Parathyroid adenoma (tissue), 2 donors: ENCODE measurements around the gene FOXJ2.

Experiments
- H2AFZ ChIP-seq: fragments of 300-600 bp; sonication (generic); one replicate; pipeline ENCODE4 v1.7.0; 2017; ENCODE audit warnings: antibody characterized with exemption, mild to moderate bottlenecking
- H3K27ac ChIP-seq: fragments of 300-600 bp; sonication (generic); one replicate; pipeline ENCODE4 v1.7.0; 2017
- H3K27me3 ChIP-seq: fragments of 300-600 bp; sonication (generic); one replicate; pipeline ENCODE4 v1.7.0; 2017; ENCODE audit warnings: low read length; ENCODE audit not compliant: control insufficient read depth, insufficient read depth
- H3K36me3 ChIP-seq: fragments of 300-600 bp; sonication (generic); one replicate; pipeline ENCODE4 v1.7.0; 2017; ENCODE audit warnings: low read length; ENCODE audit not compliant: control insufficient read depth, insufficient read depth
- H3K4me1 ChIP-seq: fragments of 300-600 bp; sonication (generic); one replicate; pipeline ENCODE4 v1.7.0; 2017; ENCODE audit warnings: control low read depth
- H3K4me2 ChIP-seq: fragments of 300-600 bp; sonication (generic); one replicate; pipeline ENCODE4 v1.7.0; 2017; ENCODE audit warnings: low read length
- H3K4me3 ChIP-seq: fragments of 300-600 bp; sonication (generic); one replicate; pipeline ENCODE4 v1.7.0; 2017; ENCODE audit warnings: low read depth, low read length
- H3K79me2 ChIP-seq: fragments of 300-600 bp; sonication (generic); one replicate; pipeline ENCODE4 v1.7.0; 2017; ENCODE audit warnings: control low read depth
- H3K9ac ChIP-seq: fragments of 300-600 bp; sonication (generic); one replicate; pipeline ENCODE4 v1.7.0; 2017; ENCODE audit warnings: mild to moderate bottlenecking
- H3K9me3 ChIP-seq: fragments of 300-600 bp; sonication (generic); one replicate; pipeline ENCODE4 v1.7.0; 2017; ENCODE audit warnings: low read length; ENCODE audit not compliant: control insufficient read depth
- CTCF ChIP-seq: fragments of 300-600 bp; sonication (generic); IDR thresholded peaks from one replicate; pipeline ENCODE4 v1.7.0; 2017; ENCODE audit warnings: antibody characterized with exemption, mild to moderate bottlenecking
- donor health status: primary hyperparathyroidism.

FOXJ2 gene

DNA sequence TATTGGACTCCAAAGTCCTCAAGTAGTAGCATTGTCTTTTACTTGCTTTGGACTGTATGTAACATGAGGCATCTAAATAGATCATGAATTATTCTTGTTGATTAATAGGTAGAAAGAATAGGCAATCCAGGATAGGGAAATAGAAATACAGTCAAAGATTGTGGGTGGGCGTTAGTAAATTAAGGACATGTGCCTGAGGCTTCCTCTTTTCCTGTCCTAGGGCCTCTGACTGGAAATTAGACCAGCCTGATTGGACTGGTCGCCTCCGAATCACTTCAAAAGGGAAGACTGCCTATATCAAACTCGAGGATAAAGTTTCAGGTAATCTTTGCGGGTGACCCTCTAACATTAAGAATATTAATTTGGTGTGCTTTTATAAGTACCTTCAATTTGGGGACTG, 57.2 kb downstream of the FOXJ2 start:
- Histone ChIP-seq H3K36me3 (no peaks in the 10 kb centered on the region), H3K4me1 (no peaks in the 10 kb centered on the region), H2AFZ (no peak overlapping the region), H3K4me2 (no peak overlapping the region), H3K27me3 (no peaks in the 10 kb centered on the region), H3K27ac (no peak overlapping the region), H3K9me3 (no peaks in the 10 kb centered on the region), H3K9ac (no peak overlapping the region), H3K79me2 (peaks cover 7% of the 10 kb centered on the region), H3K4me3 (no peak overlapping the region)
- no peak for TF ChIP-seq CTCF

DNA sequence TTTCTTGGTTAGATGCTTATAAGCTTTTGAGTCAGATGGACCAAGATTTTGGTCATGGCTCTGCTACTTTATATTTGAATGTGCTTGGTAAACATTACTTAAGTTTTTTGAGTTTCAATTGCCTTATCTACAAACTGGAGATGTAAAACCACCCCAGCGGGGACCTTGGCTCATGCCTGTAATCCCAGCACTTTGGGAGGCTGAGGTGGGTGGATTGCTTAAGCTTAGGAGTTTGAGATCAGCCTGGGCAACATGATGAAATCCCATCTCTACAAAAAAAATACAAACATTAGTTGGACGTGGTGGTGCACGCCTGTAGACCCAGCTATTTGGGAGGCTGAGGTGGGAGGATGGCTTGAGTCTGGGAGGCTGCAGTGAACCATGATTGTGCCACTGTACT, 60.8 kb downstream of the FOXJ2 start:
- H3K36me3 ChIP-seq = no peaks in the 10 kb centered on the region
- no peak overlapping the region for H2AFZ ChIP-seq
- no peak overlapping the region for H3K4me3 ChIP-seq
- no peaks in the 10 kb centered on the region for H3K27me3 ChIP-seq
- H3K9ac ChIP-seq = no peak overlapping the region
- H3K9me3 ChIP-seq = no peaks in the 10 kb centered on the region
- H3K4me1 ChIP-seq = peaks cover 14% of the 10 kb centered on the region
- H3K4me2 ChIP-seq = no peak overlapping the region
- TF ChIP-seq CTCF = no peak
- H3K79me2 ChIP-seq = no peaks in the 10 kb centered on the region
- no peak overlapping the region for H3K27ac ChIP-seq

- Histone ChIP-seq H3K36me3 (no peaks in the 10 kb centered on the region), H3K9me3 (no peaks in the 10 kb centered on the region), H3K27ac (peak overlapping the region; percentile 22), H3K27me3 (no peaks in the 10 kb centered on the region), H3K9ac (no peak overlapping the region), H2AFZ (no peak overlapping the region), H3K4me1 (peaks cover 14% of the 10 kb centered on the region), H3K79me2 (no peaks in the 10 kb centered on the region), H3K4me2 (no peak overlapping the region), H3K4me3 (no peak overlapping the region)
- TF ChIP-seq CTCF = no peak
Observed at GRCh38 chr12:8096281-8096915, 63.9 kb downstream of the FOXJ2 start.

GRCh38 chr12:8099235-8099634, 66.7 kb downstream of the FOXJ2 start:
- no peak for TF ChIP-seq CTCF

More at GRCh38 chr12:8099235-8099634, 66.7 kb downstream of the FOXJ2 start:
- Histone ChIP-seq H3K27me3 (no peaks in the 10 kb centered on the region), H3K79me2 (no peaks in the 10 kb centered on the region), H3K9me3 (no peaks in the 10 kb centered on the region), H2AFZ (no peak overlapping the region), H3K4me1 (peaks cover 14% of the 10 kb centered on the region), H3K4me3 (no peak overlapping the region), H3K9ac (no peak overlapping the region), H3K36me3 (no peaks in the 10 kb centered on the region), H3K27ac (no peak overlapping the region), H3K4me2 (no peak overlapping the region)
